HG02885 (cell line): ENCODE data around the gene XAGE1A.
"Not testable (repeated sequence)": the region's sequence is repeated elsewhere in the genome, so short reads cannot be mapped to it uniquely, and the experiment has no call there.

Source experiments
- ATAC-seq: cut with Tn5 transposase; IDR thresholded peaks from one replicate; pipeline ENCODE4 v1.9.1; 2021; ENCODE audit warnings: mild to moderate bottlenecking; ENCODE audit not compliant: unreplicated experiment, poor library complexity

The XAGE1A gene, protein sequence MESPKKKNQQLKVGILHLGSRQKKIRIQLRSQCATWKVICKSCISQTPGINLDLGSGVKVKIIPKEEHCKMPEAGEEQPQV

DNA sequence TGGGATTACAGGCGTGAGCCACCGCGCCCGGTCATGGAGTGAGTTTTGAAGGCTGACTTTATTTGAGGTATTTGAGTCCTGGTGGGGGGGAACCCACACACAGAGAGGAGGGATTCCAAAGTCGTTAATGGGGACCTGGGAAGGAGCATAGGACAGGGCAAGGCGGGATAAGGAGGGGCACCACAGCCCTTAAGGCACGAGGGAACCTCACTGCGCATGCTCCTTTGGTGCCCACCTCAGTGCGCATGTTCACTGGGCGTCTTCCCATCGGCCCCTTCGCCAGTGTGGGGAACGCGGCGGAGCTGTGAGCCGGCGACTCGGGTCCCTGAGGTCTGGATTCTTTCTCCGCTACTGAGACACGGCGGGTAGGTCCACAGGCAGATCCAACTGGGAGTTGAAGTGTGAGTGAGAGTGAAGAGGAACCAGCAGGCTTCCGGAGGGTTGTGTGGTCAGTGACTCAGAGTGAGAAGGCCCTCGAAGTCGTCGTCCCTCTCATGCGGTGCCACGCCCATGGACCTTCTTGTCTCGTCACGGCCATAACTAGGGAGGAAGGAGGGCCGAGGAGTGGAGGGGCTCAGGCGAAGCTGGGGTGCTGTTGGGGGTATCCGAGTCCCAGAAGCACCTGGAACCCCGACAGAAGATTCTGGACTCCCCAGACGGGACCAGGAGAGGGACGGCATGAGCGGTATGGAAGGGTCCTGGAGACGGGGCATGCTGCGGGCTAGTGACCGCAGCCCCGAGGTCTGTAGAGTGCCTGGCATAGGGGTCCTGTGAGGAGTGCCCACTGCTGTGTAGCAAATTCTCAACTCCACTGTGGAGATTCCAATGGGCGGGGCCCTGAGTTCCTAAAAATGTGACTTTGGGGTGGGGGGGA, at the start of gene XAGE1A:
Gene XAGE1A (plus strand): TSS at position 264 of the 874 bp plus-strand sequence. CDS start 1,554 bp downstream, outside the sequence.
- ATAC-seq = not testable (repeated sequence)

DNA sequence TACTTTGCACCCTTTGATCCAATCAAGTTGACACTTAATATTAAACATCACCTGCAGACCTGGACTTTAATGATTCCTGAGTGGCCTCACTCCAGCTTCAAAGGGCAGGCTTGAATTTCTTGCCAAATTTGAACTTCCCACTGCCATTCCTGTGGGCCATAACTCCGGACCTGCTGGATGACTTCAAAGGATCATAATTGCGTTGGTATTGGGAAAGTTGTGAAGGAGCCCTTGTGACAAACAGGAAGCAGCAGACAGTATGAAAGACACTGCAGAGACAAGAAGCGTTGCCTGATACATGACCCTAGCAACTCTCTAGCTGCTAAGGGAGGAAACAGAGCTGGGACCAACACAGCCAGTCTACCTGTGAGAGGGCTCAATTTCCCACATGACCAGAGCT, 43.6 kb upstream of the XAGE1A start:
- ATAC-seq = not testable (repeated sequence)

GRCh38 chrX:52471301-52471700, 24.3 kb upstream of the XAGE1A start:
- not testable (repeated sequence) for ATAC-seq

DNA sequence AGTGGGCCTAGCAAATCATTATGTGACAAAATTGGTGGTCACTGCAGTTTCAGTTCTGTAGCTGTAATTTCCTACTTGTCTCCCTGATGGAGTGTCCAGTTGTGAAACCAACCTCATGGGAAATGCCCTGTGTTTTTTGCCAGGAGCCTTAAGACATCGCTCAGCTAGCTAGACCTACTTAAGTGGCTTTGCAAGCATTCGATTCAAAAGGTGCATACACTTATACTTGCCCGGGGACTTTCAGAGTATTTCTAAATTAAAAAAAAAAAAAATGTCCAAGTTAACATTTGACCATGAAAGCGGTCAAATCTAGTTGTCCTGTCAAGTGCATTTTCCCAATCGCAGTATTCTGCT, 788 bp downstream of the XAGE1A start:
- ATAC-seq = not testable (repeated sequence)

- ATAC-seq = not testable (repeated sequence)
These were observed 5.8 kb downstream of the XAGE1A start for GRCh38 chrX:52501362-52501761.

DNA sequence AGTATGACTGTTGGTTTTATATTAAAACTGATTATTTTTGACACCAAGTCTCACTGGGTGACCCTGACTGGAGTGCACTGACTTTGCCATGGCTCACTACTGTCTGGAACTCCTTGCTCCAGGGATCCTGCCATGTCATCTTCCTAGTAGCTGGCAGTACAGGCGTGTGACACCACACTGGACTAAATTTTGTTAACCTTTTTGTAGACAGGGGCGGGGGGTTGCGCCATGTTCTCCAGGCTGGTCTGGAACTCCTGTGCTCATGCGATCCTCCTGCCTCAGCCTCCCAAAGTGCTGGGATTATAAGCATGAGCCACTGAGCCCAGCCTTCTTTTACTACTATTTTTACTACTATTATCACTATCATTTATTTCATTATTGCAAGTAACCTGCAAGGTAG, 8.9 kb downstream of the XAGE1A start:
- no peak for ATAC-seq

DNA sequence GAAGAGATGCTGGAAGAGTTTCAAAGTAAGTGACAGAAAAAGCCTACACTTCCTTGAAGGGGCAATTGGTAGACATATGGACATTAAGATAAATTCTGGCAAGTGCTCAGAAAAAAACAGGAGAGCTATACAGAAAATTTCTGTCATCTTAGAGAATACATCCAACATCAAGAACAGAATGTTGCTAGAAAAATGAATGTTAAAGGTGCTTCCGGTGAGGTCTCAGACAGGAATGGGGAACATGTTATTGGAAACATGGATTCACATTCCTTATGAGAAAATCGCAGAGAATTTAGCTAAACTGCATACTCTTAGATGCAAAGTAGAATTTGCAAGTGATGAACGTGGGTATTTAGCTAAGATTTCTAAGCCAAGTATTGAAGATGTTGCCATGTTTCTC, 11.7 kb downstream of the XAGE1A start:
- ATAC-seq = no peak

DNA sequence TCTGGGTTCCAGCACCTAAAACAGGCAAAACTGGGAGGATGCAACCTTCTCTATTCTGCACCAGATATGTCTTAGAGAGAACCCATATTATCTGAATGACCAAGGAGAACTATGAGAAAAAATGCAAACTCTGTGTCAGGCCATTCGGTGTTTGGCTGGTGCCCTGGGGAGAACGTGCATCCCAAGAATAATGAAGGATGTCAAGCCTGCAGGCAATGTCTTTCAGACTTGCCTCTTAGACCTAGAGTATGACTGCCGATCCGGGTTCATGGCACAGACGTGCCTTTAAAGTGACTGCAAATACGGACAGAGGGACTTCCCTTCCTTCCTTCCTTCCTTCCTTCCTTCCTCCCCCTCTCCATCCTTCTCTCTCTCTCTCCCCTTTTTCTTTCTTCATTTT, 14.3 kb downstream of the XAGE1A start:
- ATAC-seq = no peak

DNA sequence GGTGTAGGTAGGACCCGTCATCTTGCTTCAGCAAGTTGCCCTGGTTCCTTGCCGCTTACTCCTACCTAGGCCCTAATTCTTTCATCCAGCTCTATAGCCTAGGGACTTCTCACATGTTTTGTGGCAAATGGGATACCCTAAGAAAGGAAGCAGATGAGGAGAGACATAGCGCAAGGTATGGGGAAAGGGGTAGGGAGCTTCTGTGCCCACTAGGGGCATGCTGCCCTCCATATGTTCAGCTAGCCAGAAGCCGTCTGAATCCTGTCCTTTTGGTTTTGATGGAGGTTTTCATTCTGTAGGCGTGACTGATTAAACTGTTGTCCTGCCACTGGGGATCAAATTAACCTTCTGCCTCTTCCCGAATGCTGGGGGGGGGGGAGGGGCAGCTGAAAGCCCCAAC, 15.5 kb downstream of the XAGE1A start:
- ATAC-seq = not testable (repeated sequence)

DNA sequence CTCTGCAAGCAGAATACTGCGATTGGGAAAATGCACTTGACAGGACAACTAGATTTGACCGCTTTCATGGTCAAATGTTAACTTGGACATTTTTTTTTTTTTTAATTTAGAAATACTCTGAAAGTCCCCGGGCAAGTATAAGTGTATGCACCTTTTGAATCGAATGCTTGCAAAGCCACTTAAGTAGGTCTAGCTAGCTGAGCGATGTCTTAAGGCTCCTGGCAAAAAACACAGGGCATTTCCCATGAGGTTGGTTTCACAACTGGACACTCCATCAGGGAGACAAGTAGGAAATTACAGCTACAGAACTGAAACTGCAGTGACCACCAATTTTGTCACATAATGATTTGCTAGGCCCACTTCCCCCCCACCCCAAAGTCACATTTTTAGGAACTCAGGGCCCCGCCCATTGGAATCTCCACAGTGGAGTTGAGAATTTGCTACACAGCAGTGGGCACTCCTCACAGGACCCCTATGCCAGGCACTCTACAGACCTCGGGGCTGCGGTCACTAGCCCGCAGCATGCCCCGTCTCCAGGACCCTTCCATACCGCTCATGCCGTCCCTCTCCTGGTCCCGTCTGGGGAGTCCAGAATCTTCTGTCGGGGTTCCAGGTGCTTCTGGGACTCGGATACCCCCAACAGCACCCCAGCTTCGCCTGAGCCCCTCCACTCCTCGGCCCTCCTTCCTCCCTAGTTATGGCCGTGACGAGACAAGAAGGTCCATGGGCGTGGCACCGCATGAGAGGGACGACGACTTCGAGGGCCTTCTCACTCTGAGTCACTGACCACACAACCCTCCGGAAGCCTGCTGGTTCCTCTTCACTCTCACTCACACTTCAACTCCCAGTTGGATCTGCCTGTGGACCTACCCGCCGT, 20.7 kb downstream of the XAGE1A start:
- ATAC-seq = not testable (repeated sequence)

GRCh38 chrX:52516987-52517325, 21.3 kb downstream of the XAGE1A start, which contains the start of gene XAGE1B:
Gene XAGE1B, minus strand, starts transcription at chrX:52517063. Its CDS starts 1,536 bp downstream, at chrX:52515527.
- ATAC-seq = not testable (repeated sequence)

DNA sequence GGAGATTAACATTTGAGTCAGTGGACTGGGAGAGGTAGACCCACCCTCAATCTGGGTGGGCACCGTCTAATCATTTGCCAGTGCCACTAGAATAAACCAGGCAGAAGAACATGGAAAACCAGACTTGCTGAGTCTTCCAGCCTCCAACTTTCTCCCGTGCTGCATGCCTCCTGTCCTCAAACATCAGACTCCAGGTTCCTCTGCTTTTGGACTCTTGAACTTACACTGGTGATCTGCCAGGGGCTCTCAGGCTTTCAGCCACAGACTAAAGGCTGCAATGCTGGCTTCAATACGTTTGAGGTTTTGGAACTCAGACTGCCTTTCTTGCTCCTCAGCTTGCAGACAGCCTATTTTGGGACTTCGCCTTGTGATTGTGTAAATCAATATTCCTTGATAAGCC, 45.4 kb downstream of the XAGE1A start:
- not testable (repeated sequence) for ATAC-seq

GRCh38 chrX:52542311-52542710, 46.7 kb downstream of the XAGE1A start:
- ATAC-seq = no peak

DNA sequence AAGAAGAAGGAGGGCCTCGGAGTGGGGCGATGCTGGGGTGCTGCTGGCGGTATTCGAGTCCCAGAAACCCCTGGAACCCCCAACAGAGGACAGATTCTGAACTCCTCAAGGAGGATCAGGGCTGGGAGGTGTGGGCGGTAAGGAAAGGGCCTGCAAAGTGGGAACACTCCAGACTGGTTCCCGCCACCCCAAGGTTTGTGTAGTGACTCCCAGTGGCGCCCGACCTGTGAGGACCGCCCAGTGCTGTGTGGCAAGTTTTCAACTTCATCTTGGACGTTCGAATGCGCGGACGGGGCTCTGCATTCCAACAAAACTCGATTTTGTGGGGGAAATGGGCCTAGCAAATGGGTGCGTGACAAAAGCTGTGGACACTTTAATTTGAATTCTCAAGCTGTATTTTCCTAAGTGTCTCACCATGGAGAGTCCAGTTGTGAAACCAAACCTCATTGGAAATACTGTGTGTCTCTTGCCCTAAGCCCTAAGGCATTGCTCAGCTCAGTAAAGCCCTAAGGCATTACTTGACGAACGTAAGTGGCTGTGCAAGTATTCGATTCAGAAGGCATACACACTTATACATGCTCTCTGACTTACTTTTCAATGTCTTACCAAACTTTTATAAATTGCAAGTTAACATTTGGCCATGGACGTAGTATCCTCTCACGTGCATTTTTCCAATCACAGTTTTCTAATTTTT, 48.7 kb downstream of the XAGE1A start:
- no peak for ATAC-seq

GRCh38 chrX:52548769-52549168, 53.2 kb downstream of the XAGE1A start:
- not testable (repeated sequence) for ATAC-seq
